Calu3 (cell line): ENCODE data around the gene ZDHHC22. TPM values are rescaled to one million over a fixed set of nuclear protein-coding genes. Genes with fewer than 3 reads are reported as not detected.

Experiments used
- BruUV-seq: library from RNA; stranded (reverse); fragments of 400-500 nt; replicated peaks from 2 replicates; lab custom pipeline; 2021; lab: Mats Ljungman, UMichigan
- CTCF ChIA-PET: fragments of 300-600 bp; sonication (Branson Sonifier 250); formaldehyde crosslinking; loops from one replicate; lab custom pipeline; 2022; ENCODE audit warnings: antibody characterized with exemption; lab: Charles Lee
- DNase-seq: peaks from one replicate; pipeline ENCODE4 v3.0.0; 2022
- H3K27ac Mint-ChIP-seq: one replicate; pipeline ENCODE4 v1.8.0; 2022; ENCODE audit warnings: mixed read lengths; ENCODE audit not compliant: unreplicated experiment
- H3K27me3 Mint-ChIP-seq: one replicate; pipeline ENCODE4 v1.8.0; 2022; ENCODE audit warnings: mixed read lengths; ENCODE audit not compliant: unreplicated experiment
- H3K36me3 Mint-ChIP-seq: one replicate; pipeline ENCODE4 v1.8.0; 2022; ENCODE audit warnings: mild to moderate bottlenecking, moderate library complexity, mixed read lengths; ENCODE audit not compliant: insufficient read depth, unreplicated experiment
- H3K4me1 Mint-ChIP-seq: one replicate; pipeline ENCODE4 v1.8.0; 2022; ENCODE audit warnings: mild to moderate bottlenecking, low read depth, mixed read lengths; ENCODE audit not compliant: unreplicated experiment
- H3K4me3 Mint-ChIP-seq: one replicate; pipeline ENCODE4 v1.8.0; 2022; ENCODE audit warnings: mild to moderate bottlenecking, low read depth, moderate library complexity, mixed read lengths; ENCODE audit not compliant: unreplicated experiment
- H3K9me3 Mint-ChIP-seq: one replicate; pipeline ENCODE4 v1.8.0; 2022; ENCODE audit warnings: low read depth, mixed read lengths; ENCODE audit not compliant: unreplicated experiment
- intact Hi-C: fragments of 100-400 bp; cut with micrococcal nuclease; formaldehyde crosslinking; loops from one replicate; pipeline ENCODE4 v1.10.0; 2022; ENCODE audit not compliant: unreplicated experiment
- total RNA-seq: library from RNA; stranded (reverse); gene quantifications from 2 replicates; pipeline ENCODE4 v1.2.3, GENCODE V29; 2022
- TF ChIP-seq, protein P1 (sequence below): fragments of 200-600 bp; IDR thresholded peaks from one replicate; pipeline ENCODE4 v1.8.0; 2022; ENCODE audit warnings: antibody characterized with exemption; ENCODE audit not compliant: unreplicated experiment

The ZDHHC22 gene
- total RNA-seq, 1 experiment from 2014 or later: not detected

DNA sequence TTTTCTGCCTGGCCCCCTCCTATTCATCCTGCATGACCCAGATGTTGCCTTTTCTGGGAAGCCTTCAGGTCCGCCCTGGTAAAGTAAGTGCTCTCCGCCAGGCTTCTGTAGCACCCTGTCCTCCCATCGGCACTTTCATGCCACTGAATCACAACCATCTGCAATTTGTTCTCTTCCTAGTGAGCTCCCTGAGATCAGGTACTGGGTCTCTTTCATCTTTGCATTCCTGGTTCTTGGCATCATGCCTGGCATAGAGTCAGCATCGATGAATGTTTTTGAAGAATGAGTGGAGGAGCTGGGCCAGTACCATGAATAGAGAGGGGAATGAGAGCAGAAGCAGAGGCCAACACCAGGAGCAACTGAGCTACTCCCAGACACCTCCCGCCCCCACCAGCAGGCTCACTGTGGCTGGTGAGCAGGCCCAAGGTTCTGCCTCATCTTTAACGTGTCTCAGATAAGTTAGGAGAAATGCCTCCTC is 13.1 kb downstream of the ZDHHC22 start:
- H3K4me3 Mint-ChIP-seq: no peak overlapping the region
- peaks cover 87% of the 10 kb centered on the region for H3K27me3 Mint-ChIP-seq
- no peaks in the 10 kb centered on the region for H3K9me3 Mint-ChIP-seq
- TF ChIP-seq, protein P1, sequence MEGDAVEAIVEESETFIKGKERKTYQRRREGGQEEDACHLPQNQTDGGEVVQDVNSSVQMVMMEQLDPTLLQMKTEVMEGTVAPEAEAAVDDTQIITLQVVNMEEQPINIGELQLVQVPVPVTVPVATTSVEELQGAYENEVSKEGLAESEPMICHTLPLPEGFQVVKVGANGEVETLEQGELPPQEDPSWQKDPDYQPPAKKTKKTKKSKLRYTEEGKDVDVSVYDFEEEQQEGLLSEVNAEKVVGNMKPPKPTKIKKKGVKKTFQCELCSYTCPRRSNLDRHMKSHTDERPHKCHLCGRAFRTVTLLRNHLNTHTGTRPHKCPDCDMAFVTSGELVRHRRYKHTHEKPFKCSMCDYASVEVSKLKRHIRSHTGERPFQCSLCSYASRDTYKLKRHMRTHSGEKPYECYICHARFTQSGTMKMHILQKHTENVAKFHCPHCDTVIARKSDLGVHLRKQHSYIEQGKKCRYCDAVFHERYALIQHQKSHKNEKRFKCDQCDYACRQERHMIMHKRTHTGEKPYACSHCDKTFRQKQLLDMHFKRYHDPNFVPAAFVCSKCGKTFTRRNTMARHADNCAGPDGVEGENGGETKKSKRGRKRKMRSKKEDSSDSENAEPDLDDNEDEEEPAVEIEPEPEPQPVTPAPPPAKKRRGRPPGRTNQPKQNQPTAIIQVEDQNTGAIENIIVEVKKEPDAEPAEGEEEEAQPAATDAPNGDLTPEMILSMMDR: no peak
- no peak for DNase-seq
- no TSS peak for BruUV-seq
- CTCF ChIA-PET: no interaction called here
- intact Hi-C loops: no loop called here
- no peak overlapping the region for H3K27ac Mint-ChIP-seq
- H3K4me1 Mint-ChIP-seq: peaks cover 8% of the 10 kb centered on the region
- peaks cover 7% of the 10 kb centered on the region for H3K36me3 Mint-ChIP-seq

DNA sequence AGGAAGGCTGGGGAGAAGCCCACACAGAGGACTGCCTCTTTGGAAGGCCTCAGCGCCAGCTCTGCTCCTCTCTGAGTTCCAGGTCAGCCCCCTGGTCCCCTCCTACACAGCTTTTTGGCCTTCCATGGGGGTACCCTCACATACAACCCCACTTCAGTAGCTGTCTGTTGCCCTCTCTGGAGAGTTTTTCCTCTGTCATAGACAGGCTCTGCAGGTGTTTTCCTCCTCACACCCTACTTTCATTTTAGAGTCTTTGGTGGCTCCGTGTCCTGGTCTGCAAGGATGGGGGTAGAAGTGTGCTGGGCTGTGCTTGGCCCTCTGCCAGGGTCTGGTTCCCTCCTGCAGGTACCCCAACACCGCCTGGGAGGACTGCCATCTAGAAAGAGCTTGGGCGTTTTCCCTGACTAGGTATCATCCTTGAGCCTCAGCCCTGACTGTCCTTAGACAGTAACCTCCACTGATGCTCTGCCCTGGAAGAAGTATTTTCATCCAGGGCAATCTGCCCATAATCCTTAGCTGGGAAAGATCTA is 15.1 kb downstream of the ZDHHC22 start:
- CTCF ChIA-PET: interaction anchor here (0.6 kb wide), 1 partner anchor 38 kb away, joined by 3 read pairs; no protein-coding TSS in a partner anchor
- Mint-ChIP-seq H3K27ac (no peak overlapping the region), H3K27me3 (peaks cover 67% of the 10 kb centered on the region), H3K4me3 (no peak overlapping the region), H3K36me3 (peaks cover 8% of the 10 kb centered on the region), H3K4me1 (peaks cover 18% of the 10 kb centered on the region), H3K9me3 (no peaks in the 10 kb centered on the region)
- no TSS peak for BruUV-seq
- intact Hi-C loops: no loop called here
- DNase-seq: no peak
- TF ChIP-seq, protein P1: no peak

DNA sequence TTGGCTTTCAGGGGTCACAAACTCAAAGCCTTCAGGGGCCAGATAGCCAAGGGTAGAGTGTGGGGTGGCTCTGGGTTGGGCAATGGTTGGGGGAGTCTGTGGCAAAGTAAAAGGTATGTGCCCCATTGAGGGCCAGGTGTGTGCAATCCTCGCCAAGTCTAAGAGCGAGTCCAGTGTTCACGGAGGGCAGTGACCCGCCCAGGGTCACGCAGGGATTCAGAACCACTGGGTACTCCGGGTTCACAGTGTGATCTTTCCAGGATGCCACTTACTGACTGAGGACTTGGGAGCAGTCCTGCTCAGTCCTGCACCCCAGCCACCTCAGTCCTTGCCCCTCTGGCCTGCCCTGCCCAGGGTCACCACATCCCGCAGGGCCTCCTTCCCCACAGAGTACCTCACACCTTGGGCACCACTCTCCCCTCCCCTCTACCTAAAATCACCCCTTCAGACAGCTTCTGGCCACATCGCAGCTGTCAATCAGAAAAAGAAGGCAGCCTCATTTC is 15.7 kb downstream of the ZDHHC22 start:
- H3K4me1 Mint-ChIP-seq: peaks cover 18% of the 10 kb centered on the region
- no peak overlapping the region for H3K27ac Mint-ChIP-seq
- BruUV-seq: no TSS peak
- H3K4me3 Mint-ChIP-seq: no peak overlapping the region
- peaks cover 61% of the 10 kb centered on the region for H3K27me3 Mint-ChIP-seq
- DNase-seq: no peak
- no peaks in the 10 kb centered on the region for H3K9me3 Mint-ChIP-seq
- H3K36me3 Mint-ChIP-seq: peaks cover 8% of the 10 kb centered on the region
- intact Hi-C loops: no loop called here
- CTCF ChIA-PET: no interaction called here
- TF ChIP-seq, protein P1: no peak

DNA sequence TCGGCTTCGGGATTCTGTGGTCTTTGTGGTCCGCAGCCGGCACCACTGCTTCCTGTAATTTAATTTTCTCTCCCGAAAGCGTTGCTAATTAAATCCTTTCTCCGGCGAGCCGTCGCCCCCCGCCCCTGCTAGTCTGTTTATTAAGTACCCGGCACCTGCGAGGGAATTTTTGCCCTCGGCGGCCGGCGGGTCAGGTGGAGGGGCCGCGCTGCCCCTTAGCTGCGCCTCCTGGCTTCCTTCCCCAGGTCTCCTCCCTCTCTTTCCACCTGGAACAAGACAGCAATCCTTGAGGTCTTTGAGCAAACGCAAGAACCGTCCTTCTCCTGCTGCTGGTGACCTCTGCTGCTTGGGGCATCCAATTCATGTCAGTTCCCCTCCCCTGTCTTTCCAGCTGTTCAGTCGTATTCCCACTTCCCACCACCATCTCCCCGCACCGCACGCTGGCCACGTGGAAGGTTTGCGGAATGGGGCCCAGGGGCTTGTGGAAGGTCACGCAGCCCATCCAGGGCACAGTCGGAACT is 16.2 kb downstream of the ZDHHC22 start:
- peaks cover 18% of the 10 kb centered on the region for H3K4me1 Mint-ChIP-seq
- no TSS peak for BruUV-seq
- no peak for DNase-seq
- CTCF ChIA-PET: interaction anchor here (0.6 kb wide), 1 partner anchor 304 kb away, joined by 11 read pairs; no protein-coding TSS in a partner anchor
- H3K27ac Mint-ChIP-seq: no peak overlapping the region
- peak overlapping the region; percentile 52 for H3K4me3 Mint-ChIP-seq
- peaks cover 55% of the 10 kb centered on the region for H3K27me3 Mint-ChIP-seq
- peaks cover 8% of the 10 kb centered on the region for H3K36me3 Mint-ChIP-seq
- TF ChIP-seq, protein P1: peak; percentile 19
- H3K9me3 Mint-ChIP-seq: no peaks in the 10 kb centered on the region
- intact Hi-C loops: no loop called here
